SK-N-MC (cell line): ENCODE measurements around the gene DSTN.

ENCODE experiments used
- EZH2 ChIP-seq: fragments of 200-600 bp; sonication (generic); IDR thresholded peaks from one replicate; pipeline ENCODE4 v1.6.1; 2017; ENCODE audit warnings: antibody characterized with exemption
- POLR2AphosphoS5 ChIP-seq: IDR thresholded peaks from 2 replicates; pipeline ENCODE4 v1.6.1; 2012; ENCODE audit warnings: mild to moderate bottlenecking, low read depth, low read length, borderline replicate concordance

DNA sequence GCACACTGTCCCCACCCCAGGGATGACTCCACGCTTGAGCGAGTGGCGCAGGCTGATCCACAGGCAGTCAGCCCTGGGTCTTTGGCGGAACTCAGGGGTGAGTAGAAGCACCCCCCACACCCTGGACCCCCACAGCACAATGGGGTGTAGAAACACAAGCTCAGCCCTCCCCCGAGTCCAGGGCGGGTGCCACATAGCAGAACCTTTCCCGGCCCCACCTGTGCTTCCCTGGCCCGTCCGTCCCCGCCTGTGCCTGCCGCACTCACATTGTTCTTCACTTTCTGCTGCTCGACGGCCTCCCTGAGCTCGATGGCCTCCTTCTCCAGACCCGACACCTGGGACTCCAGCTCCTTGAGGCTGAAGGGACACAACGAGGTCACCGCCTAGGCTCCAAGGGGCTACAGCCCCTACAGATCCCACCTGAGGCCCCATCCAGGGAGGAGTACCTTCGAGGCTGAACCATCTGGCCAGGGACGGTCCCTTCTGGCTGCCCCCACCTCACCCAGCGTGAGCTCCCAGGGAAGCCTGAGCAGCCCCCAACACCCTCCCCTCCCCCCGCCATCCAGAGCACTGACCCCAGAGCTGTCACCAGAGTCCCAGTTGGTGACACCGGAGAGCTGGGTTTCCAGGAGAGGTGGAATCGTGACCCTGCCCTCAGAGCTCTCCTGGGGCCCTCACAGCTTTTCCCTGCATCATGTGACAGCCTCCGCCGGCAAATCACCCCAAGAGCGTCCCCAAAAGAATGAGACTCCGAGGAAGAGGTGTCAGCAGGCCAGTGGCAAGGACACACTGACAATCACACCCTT is 55.6 kb downstream of the DSTN start:
- TF ChIP-seq POLR2AphosphoS5, result no peak
- TF ChIP-seq EZH2, result no peak
